GM10248 (cell line): ENCODE measurements around the gene CR1.

Experiments
- CTCF ChIA-PET: fragments of 300-600 bp; sonication (Branson Sonifier 250); formaldehyde crosslinking; extraction: SDS; loops from one replicate; lab custom pipeline; 2021; ENCODE audit warnings: antibody characterized with exemption; lab: Yijun Ruan, JAX
- POLR2A ChIA-PET: fragments of 350-650 bp; sonication (Branson Sonifier 250); formaldehyde crosslinking; extraction: SDS; loops from one replicate; lab custom pipeline; 2020; ENCODE audit warnings: antibody characterized with exemption; lab: Yijun Ruan, JAX
- DNase-seq: peaks from one replicate; pipeline ENCODE4 v3.0.0; 2012; ENCODE audit errors: extremely low spot score
- TF ChIP-seq, protein P1 (sequence below): IDR thresholded peaks from 2 replicates; pipeline ENCODE4 v1.5.1; 2012; ENCODE audit warnings: mild to moderate bottlenecking, low read depth; ENCODE audit errors: extremely low read depth, missing control alignments, control extremely low read depth

CR1 gene

DNA sequence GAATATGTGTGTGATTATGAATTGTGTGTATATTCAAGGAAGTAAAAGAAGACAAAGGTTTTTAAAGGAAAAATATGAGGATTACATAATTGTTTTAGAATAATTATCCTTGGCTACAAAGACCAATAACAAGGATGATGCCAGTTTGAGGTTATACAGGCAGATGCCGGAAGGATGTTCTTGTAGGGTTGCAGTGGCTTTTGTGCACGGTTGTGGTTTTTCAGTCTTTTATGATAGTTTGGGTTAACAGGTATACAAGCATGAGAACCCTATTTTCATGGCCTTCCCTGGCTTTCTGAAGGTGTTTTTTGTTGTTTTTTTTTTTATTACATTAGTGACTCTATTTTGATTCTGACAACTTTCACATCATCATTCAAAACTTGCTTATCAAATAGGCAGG lies 36.9 kb upstream of the CR1 start:
- POLR2A ChIA-PET: no interaction called here
- TF ChIP-seq, protein P1, sequence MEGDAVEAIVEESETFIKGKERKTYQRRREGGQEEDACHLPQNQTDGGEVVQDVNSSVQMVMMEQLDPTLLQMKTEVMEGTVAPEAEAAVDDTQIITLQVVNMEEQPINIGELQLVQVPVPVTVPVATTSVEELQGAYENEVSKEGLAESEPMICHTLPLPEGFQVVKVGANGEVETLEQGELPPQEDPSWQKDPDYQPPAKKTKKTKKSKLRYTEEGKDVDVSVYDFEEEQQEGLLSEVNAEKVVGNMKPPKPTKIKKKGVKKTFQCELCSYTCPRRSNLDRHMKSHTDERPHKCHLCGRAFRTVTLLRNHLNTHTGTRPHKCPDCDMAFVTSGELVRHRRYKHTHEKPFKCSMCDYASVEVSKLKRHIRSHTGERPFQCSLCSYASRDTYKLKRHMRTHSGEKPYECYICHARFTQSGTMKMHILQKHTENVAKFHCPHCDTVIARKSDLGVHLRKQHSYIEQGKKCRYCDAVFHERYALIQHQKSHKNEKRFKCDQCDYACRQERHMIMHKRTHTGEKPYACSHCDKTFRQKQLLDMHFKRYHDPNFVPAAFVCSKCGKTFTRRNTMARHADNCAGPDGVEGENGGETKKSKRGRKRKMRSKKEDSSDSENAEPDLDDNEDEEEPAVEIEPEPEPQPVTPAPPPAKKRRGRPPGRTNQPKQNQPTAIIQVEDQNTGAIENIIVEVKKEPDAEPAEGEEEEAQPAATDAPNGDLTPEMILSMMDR: no peak
- DNase-seq: no peak
- CTCF ChIA-PET: no interaction called here

DNA sequence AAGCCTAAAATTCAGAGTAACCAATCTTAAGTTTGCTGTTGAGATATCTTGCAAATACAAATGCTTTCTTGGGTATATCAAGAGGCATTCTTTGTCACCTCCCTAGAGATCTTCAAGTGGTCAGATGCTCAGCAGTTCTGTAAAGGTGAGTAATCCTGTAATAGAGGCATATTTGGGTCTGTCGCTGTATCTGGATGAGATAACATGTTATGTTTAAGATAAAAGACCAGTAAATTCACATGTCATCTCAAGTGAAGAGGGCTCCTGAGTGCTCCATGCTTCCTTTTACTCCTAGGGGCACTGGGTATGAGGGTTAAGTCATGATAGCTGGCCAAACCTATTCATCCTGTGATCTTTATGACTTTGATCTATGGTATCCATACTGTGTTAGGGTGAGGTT lies 34.3 kb upstream of the CR1 start:
- ChIA-PET POLR2A (no interaction called here), CTCF (interaction anchor here (1.0 to 2.7 kb wide), 6 partner anchors 11 to 142 kb away, joined by 3 to 6 read pairs (median 3); no protein-coding TSS in a partner anchor)
- TF ChIP-seq, protein P1: no peak
- DNase-seq: no peak

- CTCF ChIA-PET: interaction anchor here (1.0 to 2.7 kb wide), 2 partner anchors 10 to 37 kb away, joined by 3 to 6 read pairs; no protein-coding TSS in a partner anchor
- POLR2A ChIA-PET: no interaction called here
- DNase-seq: no peak
- TF ChIP-seq, protein P1: no peak
Observed at GRCh38 chr1:207462535-207462934, 33.4 kb upstream of the CR1 start.

DNA sequence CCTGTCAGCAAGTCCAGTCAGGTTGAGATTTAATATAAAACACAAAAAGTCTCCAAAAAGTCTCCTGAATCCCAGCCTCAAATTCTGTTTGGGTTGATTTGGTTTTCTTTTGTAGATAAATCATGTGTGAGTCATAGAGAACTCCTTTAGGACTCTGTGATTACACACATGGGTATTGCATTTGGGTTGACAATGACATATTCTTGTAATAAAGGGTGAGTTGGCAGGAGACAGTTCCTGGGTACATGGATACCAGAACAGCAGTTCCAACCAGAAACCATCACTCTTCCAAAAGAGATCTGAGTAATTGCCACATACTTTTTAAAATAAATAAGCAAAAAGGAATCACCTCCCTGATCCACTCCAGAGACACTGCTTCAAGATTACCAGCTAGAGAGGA lies 32.9 kb upstream of the CR1 start:
- ChIA-PET POLR2A (no interaction called here), CTCF (interaction anchor here (1.0 to 2.2 kb wide), 2 partner anchors 8 to 12 kb away, joined by 3 to 11 read pairs; partner anchors contain the start of gene CR2)
- TF ChIP-seq, protein P1: no peak
- no peak for DNase-seq

GRCh38 chr1:207463571-207463970 lies 32.4 kb upstream of the CR1 start:
- DNase-seq: no peak
- ChIA-PET POLR2A (no interaction called here), CTCF (interaction anchor here (1.0 to 2.2 kb wide), 3 partner anchors 9 to 35 kb away, joined by 3 to 11 read pairs (median 3); partner anchors contain the start of gene CR2)
- TF ChIP-seq, protein P1: no peak

DNA sequence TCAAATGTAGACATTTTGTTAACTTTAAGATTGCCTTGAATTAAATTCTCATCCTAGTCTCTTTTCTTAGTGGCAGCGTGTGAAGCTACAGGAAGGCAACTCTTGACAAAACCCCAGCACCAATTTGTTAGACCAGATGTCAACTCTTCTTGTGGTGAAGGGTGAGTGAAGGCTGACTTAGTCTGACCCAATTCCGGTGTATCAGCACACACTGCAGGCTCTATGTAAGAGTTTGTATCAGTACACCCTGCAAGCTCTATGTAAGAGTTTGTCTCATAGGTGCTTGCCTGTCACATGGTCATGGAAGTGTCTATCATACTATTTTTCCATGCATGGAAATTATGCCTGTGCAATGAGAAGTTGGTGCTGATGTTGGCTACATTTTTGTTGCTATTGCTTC lies 25.0 kb upstream of the CR1 start:
- TF ChIP-seq, protein P1: no peak
- ChIA-PET CTCF (interaction anchor here (0.8 to 2.7 kb wide), 3 partner anchors 16 to 387 kb away, joined by 3 to 8 read pairs (median 3); no protein-coding TSS in a partner anchor), POLR2A (no interaction called here)
- DNase-seq: no peak
